ENCODE results near the gene NHLRC3. TPM values are rescaled to one million over a fixed set of nuclear protein-coding genes. Genes with fewer than 3 reads are reported as not detected.

Gene NHLRC3
- total RNA-seq, 1 donor from 2014 or later, result 24.4 TPM

DNA sequence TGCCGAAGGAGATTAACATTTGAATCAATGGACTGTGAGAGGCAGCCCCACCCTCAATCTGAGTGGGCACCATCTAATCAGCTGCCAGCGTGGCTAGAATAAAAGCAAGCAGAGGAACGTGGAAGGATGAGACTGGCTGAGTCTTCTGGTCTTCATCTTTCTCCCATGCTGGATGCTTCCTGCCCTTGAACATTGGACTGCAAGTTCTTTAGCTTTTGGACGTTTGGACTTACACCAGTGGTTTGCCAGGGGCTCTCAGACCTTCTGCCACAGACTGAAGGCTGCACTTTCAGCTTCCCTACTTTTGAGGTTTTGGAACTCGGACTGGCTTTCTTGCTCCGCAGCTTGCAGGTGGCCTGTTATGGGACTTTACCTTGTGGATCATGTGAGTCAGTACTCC, 14.7 kb downstream of the NHLRC3 start:
- TF ChIP-seq, protein P1, sequence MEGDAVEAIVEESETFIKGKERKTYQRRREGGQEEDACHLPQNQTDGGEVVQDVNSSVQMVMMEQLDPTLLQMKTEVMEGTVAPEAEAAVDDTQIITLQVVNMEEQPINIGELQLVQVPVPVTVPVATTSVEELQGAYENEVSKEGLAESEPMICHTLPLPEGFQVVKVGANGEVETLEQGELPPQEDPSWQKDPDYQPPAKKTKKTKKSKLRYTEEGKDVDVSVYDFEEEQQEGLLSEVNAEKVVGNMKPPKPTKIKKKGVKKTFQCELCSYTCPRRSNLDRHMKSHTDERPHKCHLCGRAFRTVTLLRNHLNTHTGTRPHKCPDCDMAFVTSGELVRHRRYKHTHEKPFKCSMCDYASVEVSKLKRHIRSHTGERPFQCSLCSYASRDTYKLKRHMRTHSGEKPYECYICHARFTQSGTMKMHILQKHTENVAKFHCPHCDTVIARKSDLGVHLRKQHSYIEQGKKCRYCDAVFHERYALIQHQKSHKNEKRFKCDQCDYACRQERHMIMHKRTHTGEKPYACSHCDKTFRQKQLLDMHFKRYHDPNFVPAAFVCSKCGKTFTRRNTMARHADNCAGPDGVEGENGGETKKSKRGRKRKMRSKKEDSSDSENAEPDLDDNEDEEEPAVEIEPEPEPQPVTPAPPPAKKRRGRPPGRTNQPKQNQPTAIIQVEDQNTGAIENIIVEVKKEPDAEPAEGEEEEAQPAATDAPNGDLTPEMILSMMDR (conservative IDR thresholded peaks at IDR 0.05), result no peak
- Mint-ChIP-seq H3K4me1 (peaks cover 12% of the 10 kb centered on the region), H3K27ac (ENCODE audit: unreplicated experiment) (no peak overlapping the region), H3K4me3 (no peak overlapping the region), H3K9me3 (peaks cover 10% of the 10 kb centered on the region), H3K36me3 (ENCODE audit: low read depth) (peaks cover 20% of the 10 kb centered on the region), H3K27me3 (ENCODE audit: low read depth) (no peaks in the 10 kb centered on the region)
- DNase-seq (ENCODE audit: low read depth, low spot score), result no peak

DNA sequence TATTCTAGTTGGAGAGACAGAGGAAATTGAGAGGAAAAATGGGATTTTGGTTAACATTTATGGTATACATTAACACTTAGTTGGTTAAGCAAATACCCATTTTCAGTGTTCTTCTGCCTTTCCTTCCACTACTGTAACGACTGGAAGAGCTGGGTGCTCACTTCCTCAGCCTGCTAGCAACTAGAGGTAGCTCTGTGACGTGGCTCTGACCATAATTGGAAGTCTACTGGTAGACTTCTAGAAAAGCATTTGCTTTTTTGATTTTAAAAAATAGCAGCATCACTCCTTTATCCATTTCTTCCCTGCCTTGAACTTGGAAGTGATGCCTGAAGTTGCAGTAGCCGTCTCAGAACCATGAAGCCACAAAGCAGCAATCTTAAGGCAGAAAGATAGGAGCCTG, 15.9 kb downstream of the NHLRC3 start:
- Mint-ChIP-seq H3K36me3 (ENCODE audit: low read depth) (peaks cover 28% of the 10 kb centered on the region), H3K27me3 (ENCODE audit: low read depth) (no peaks in the 10 kb centered on the region), H3K9me3 (peaks cover 12% of the 10 kb centered on the region), H3K4me1 (peaks cover 12% of the 10 kb centered on the region), H3K27ac (ENCODE audit: unreplicated experiment) (no peak overlapping the region), H3K4me3 (no peak overlapping the region)
- TF ChIP-seq, protein P1 (conservative IDR thresholded peaks at IDR 0.05), result no peak
- no peak for DNase-seq (ENCODE audit: low read depth, low spot score)

DNA sequence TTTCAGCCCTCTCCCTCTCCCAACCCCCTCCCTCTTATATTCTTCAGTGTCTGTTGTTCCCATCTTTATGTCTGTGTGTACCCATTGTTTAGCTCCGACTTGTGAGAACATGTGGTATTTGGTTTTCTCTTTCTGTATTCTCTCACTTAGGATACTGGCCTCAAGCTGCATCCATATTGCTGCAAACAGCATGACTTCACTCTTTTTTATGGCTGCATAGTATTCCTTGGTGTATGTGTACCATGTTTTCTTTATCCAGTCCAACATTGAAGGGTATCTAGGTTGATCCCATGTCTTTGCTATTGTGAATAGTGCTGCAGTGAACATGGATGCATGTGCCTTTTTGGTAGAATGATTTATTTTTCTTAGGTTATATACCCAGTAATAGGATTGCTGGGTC, 17.8 kb downstream of the NHLRC3 start:
- DNase-seq (ENCODE audit: low read depth, low spot score), result no peak
- Mint-ChIP-seq H3K27ac (ENCODE audit: unreplicated experiment) (no peak overlapping the region), H3K36me3 (ENCODE audit: low read depth) (peaks cover 33% of the 10 kb centered on the region), H3K4me3 (no peak overlapping the region), H3K9me3 (peaks cover 17% of the 10 kb centered on the region), H3K4me1 (peaks cover 12% of the 10 kb centered on the region), H3K27me3 (ENCODE audit: low read depth) (no peaks in the 10 kb centered on the region)
- TF ChIP-seq, protein P1 (conservative IDR thresholded peaks at IDR 0.05), result no peak

DNA sequence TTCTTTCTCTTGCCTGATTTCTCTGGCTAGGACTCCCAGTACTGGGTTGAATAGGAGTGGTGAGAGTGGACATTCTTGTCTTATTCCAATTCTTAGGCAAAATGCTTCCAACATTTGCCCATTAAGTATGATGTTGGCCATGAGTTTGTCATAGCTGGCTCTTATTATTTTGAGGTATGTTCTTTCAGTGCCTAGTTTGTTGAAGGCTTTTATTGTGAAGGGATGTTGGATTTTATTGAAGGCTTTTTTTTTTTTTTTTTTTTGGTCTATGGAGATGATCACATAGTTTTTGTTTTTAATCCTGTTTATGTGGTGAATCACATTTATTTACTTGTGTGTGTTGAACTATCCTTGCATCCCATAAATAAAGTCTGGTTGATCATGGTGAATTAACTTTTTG, 19.8 kb downstream of the NHLRC3 start:
- no peaks in the 10 kb centered on the region for H3K4me1 Mint-ChIP-seq
- H3K27me3 Mint-ChIP-seq (ENCODE audit: low read depth), result no peaks in the 10 kb centered on the region
- no peak for DNase-seq (ENCODE audit: low read depth, low spot score)
- TF ChIP-seq, protein P1 (conservative IDR thresholded peaks at IDR 0.05), result no peak
- peaks cover 30% of the 10 kb centered on the region for H3K36me3 Mint-ChIP-seq (ENCODE audit: low read depth)
- no peak overlapping the region for H3K27ac Mint-ChIP-seq (ENCODE audit: unreplicated experiment)
- H3K9me3 Mint-ChIP-seq, result peaks cover 17% of the 10 kb centered on the region
- no peak overlapping the region for H3K4me3 Mint-ChIP-seq

DNA sequence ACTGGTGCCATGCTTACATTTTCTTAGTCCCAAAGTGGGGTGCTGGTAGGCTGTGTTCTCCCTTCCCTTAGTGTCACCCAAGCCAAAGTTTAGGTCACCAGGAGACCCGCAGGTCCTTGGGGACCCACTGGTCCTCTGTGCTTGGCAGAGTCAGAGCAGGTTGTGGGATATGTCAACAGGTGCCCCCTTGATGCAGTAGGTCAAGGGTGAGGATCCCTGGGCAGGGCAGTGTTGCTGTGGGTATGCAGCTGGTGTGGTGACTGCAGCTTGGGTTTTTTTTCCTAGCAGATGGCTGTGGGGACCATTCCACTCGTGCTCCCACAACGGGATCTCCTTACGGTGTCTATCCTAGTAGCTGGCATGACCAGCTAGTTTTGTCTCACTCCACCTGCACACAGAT, 23.7 kb downstream of the NHLRC3 start:
- Mint-ChIP-seq H3K9me3 (peaks cover 11% of the 10 kb centered on the region), H3K4me1 (no peaks in the 10 kb centered on the region), H3K27ac (ENCODE audit: unreplicated experiment) (no peak overlapping the region), H3K4me3 (no peak overlapping the region), H3K27me3 (ENCODE audit: low read depth) (no peaks in the 10 kb centered on the region), H3K36me3 (ENCODE audit: low read depth) (peaks cover 21% of the 10 kb centered on the region)
- TF ChIP-seq, protein P1 (conservative IDR thresholded peaks at IDR 0.05), result no peak
- DNase-seq (ENCODE audit: low read depth, low spot score), result no peak

DNA sequence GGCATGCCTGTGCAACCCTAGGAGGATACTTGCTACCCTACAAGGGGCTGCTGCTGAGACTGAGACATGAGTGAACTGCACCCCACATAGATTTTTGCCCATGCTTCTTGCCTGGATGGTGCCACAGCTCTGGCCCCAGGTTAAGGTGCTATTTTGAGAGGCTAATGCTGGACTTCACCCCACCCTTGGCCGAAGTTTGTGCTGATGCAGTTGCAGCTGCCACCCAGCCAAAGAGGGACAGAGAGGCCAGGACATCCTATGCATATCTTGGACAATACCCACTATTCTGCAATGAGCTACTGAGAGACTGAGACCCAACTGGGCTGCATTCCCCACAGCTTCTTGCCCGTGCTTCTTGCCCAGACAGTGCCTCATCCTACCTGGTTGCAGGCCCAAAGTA, 34.6 kb downstream of the NHLRC3 start:
- H3K4me1 Mint-ChIP-seq, result no peaks in the 10 kb centered on the region
- H3K27me3 Mint-ChIP-seq (ENCODE audit: low read depth), result no peaks in the 10 kb centered on the region
- peaks cover 5% of the 10 kb centered on the region for H3K9me3 Mint-ChIP-seq
- no peak overlapping the region for H3K4me3 Mint-ChIP-seq
- H3K27ac Mint-ChIP-seq (ENCODE audit: unreplicated experiment), result no peak overlapping the region
- H3K36me3 Mint-ChIP-seq (ENCODE audit: low read depth), result no peaks in the 10 kb centered on the region
- no peak for DNase-seq (ENCODE audit: low read depth, low spot score)
- TF ChIP-seq, protein P1 (conservative IDR thresholded peaks at IDR 0.05), result no peak

Data from neural crest cell (in vitro differentiated cells).